HG02840 (cell line): Measurements from ENCODE around the gene F2RL3.

Experiments used
- ATAC-seq: cut with Tn5 transposase; IDR thresholded peaks from one replicate; pipeline ENCODE4 v1.9.1; 2021; ENCODE audit warnings: mild to moderate bottlenecking, moderate library complexity, moderate number of reproducible peaks; ENCODE audit not compliant: unreplicated experiment, low FRiP score

F2RL3 gene

DNA sequence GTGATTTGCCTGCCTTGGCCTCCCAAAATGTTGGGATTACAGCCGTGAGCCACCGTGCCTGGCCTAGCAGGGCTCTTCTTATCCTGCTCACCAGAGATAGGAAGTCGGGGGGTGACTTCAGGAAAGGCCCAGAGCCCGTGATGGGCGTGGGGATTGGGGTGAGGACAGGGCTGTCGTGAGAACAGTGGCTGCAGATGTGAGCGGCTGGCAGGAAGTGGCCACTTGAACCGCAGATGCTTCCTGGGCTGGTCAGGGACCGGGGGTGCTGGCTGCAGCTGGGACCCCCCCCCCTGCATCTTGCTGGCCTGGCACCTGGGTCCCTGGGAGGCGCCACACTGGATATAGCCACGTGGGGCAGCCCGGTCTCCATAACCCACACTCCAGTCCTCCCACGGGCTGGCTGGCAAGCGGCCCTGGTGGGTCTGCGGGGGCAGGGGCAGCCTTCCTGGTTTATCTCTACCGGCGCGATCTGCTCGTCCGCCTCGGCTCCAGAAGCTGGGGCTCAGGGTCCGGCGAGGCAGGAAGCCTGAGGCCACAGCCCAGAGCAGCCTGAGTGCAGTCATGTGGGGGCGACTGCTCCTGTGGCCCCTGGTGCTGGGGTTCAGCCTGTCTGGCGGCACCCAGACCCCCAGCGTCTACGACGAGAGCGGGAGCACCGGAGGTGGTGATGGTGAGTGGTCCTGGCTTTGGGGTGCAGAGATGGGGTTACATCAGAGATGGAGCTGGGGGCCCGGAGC, at the start of gene F2RL3:
Gene F2RL3 (plus strand): TSS at position 371 of the 737 bp plus-strand sequence. CDS start 191 bp downstream, at position 562.
- ATAC-seq: no peak

DNA sequence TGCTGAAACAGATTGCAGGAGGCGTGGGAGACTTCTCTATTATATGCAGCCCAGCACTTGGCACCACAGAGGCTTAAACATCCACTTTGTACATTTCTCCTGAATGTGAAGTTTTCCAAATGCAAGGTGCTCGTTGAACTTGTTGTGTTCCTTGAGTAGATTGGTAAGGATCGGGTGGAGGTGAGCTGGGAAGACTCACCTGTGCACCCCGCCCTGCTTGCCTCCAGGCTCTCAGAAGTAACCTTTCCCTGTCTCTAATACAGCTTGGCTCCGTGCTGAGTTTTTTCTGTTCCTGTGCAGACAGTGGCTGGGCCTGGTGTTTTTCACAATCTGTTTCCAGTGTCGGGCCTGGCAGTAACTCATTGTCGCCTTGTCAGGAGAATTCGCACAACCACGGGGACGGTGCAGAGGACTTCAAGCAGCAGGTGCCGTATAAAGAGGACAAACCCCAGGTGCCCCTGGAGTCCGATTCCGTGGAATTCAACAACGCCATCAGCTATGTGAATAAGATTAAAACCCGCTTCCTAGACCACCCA, 47.3 kb upstream of the F2RL3 start:
- ATAC-seq: no peak

DNA sequence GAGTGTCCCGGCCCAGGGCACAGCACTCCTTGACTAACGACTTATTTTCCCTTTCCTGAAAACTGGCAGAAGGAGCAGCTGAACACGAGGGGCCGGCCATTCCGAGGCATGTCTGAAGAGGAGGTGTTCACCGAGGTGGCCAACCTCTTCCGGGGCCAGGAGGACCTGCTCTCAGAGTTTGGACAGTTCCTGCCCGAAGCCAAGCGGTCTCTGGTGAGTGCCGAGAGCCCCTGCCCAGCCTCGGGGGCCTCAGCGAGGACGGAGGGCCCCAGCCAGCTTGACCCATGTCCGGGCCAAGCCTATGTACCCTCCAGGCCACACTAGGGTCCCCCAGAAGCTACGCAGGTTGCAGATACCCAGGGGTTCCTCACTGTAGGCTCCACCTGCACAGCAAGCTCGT, 41.9 kb upstream of the F2RL3 start:
- no peak for ATAC-seq

DNA sequence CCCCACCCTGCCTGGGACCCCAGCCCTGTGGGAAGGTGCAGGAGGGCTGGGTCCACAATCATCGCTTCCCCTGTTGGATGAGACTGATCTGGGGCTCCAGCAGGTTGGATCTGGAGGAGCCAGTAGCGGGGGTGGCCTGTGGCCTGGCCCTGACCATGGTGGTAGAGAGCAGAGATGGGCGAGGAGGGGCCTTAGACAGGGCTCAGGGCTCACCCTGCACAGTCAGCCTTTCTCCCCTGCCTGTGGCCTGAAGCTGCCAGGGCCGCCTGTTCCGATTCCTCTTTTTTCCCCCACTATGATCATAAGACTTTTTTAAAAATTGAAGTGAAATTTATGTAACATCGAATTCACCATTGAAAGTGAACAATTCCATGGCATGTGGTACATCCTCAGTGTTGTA, 41.4 kb upstream of the F2RL3 start:
- no peak for ATAC-seq

DNA sequence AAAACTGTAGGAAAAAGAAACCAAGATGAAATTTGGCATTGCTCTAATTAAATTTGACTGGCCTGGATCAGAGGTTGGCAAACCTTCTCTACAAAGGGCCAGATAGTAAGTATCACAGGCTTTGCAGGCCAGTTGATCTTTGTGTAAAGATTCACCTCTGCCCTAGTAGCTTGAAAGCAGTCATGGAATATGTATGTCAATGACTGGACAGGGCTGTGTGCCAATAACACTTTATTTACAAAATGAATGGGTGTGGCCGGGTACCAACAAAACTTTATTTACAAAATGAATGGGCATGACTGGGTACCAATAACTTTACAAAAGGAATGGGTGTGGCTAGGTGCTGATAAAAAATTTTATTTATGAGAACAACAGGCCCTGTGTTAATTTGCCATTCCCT, 39.6 kb upstream of the F2RL3 start:
- no peak for ATAC-seq

DNA sequence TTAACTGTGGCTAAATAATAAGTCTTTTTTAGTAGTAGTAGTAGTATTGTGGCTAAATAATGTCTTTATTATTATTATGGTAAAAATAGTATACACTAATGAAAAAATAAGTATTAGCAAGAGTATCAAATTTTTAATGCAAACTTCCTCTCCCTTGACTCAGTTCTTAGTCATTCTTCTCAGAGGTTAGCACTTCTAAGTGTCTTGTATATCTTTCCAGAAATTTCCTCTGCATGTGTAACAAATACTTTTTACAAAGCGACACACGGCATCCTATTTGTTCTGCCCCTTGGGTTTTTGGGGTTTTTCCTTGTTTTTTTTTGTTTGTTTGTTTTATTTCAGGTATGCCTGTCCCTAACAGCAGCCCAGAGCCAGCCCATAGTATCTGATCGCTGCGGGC, 38.7 kb upstream of the F2RL3 start:
- ATAC-seq: no peak

DNA sequence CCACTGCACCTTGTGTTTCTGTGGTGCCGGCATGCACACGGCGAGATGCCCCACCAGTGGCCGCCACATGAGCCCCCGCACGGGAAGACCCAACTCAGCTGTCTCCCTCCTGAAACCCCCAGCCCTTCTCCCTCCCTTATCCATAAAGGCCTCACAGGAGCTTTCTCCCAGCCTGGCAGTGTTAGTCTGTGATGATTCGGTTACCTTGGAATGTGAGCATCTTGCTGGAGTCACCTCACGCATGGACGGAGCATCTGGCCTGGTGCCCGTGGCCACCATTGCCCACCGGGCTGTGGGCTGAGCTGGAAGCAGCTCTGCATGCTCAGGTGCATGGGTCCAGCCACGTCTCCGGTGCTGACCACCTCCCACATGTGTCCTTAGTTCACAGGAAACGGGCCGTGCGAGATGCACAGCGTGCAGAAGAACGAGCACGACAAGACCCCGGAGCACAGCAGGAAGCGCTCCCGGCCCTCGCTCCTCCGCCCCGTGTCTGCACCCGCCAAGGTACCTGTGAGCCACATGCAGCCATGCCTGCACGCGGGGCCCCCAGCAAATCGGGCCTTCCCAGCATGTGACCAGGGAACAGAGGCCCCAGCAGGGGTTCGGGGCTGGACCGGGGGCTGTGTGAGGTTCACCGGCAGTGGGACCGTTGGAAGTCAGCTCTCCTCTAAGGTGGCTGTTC, 37.6 kb upstream of the F2RL3 start:
- no peak for ATAC-seq

DNA sequence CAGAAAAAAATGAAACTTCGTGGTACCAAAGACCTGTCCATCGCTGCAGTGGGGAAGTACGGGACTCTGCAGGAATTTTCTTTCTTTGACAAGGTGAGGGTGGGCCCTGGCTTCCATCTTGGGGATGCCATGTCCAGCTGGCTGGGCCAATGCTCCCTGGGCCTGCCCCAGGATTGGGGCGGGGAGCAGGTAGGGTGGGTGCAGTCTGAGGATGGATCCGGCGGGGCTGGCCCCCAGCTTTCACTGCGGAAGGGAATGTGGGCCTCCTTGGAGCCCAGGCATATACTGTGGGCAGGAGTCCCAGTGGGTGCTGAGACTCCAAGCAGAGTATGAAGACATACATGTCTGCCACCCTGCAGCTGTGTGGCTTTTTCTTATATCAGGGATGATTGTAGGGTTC, 35.7 kb upstream of the F2RL3 start:
- ATAC-seq: no peak

DNA sequence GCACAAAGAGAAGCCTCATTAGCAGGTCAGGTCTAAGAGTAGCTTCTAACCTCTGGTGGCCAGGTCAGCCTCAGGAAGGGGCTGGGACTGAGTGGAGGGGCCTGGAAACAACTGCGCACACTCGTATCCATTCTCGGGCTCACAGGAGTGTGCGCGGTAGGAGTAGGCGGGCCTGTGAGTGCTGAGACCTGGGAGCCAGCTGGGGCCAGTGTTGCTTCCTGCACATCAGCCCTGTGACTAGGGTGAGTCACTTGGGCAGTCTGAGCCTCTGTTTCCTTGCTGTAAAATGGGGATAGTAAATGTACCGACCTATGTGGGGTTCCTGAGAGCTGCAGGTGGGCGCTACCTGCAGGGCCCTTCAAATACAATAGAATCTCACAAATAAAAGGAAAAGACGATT, 32.7 kb upstream of the F2RL3 start:
- ATAC-seq: no peak

DNA sequence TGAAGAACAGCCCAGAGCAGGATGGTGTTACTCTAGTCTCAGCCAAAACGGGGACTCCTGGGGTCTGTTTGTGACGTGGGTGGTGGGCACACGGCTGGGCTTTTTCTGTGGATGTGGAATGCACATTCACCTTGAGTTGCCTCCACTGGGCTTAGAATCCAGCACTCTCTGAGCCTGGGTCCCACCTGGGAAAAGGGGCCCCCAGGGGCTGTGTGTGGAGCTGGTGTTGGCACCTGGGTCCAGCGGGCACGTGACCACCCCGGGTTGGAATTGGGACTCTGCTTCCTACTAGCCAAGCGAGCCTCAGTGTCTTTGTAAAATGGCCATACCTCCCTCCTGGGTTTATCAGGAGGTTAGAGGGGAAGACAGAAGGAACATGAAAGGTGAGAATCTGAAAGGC, 29.2 kb upstream of the F2RL3 start:
- no peak for ATAC-seq

DNA sequence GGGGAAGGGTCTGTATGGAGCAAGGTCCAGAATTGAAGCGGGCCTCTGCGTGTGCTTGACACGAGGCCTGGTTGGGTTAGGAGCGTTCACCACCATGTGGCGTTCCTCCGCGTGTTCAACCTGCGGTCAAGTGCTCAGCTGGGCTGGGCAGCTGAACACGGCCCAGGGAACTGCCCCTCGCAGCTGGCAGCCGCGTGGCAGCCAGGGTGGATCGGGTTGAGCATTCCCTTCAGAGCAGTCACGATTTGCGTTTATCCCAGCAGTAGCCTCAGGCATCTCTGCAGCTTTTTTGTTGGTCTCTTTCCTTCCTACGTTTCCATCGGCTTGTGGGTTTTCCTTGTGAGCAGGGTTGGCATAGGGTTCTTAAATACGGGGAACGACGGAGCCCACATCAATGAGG, 28.7 kb upstream of the F2RL3 start:
- ATAC-seq: no peak

DNA sequence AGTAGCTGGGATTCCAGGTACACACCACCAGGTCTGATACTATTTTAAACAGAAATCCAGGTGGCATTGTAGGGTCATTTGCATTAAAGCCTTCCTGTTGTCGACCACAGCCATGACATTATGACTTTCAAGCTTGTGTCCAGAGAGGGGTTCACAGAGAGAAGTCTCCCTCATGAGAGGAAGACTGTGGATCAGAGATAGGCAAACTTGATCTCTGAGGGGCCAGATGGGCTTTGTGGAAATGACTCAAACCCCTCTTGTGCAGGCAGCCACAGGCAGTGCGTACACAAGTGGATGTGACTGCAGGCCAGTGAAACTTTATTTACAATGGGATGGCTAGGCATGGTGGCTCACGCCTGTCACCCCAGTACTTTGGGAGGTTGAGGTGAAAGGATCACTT, 27.8 kb upstream of the F2RL3 start:
- no peak for ATAC-seq

DNA sequence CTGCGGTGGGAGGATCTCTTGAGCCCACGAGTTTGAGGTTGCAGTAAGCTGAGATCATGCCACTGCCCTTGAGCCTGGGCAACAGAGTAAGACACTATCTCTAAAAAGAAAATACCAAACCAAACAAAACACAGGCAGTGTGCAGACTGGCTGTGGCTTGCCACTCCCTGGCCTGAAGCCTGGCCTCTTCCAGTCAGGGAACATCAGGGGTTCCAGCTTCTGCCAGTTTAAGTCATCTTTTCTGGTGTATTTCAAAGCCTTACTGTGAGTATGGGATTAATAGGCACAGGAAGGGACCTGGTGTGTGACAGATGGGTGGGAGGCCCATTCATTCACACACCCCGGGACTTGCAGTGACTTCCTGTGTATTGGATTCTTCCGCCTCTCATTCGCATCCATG, 27.0 kb upstream of the F2RL3 start:
- no peak for ATAC-seq

DNA sequence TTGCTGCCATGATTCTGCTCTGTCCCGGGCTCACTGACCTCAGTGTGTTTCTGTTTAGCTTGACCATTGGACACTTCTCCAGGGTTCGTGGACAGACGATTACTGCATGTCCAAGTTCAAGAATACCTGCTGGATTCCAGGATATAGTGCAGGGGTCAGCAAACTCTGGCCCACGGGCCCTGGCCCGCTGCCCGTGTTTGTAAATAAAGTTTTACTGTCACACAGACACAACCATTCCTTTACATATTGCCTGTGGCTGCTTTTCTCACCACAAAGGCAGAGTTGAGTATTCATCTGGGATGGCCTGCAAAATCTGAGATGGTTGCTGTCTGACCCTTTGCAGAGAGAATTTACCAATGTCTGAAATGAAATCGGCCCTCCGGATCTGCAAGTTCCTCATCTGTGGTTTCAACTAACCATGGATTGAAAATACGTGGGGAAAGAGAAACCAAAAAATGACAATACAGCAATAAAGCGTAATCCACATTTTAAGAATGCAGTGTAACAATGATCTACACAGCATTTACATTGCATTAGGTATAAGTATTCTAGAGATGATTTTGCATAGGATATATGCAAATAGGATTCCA, 25.9 kb upstream of the F2RL3 start:
- no peak for ATAC-seq

DNA sequence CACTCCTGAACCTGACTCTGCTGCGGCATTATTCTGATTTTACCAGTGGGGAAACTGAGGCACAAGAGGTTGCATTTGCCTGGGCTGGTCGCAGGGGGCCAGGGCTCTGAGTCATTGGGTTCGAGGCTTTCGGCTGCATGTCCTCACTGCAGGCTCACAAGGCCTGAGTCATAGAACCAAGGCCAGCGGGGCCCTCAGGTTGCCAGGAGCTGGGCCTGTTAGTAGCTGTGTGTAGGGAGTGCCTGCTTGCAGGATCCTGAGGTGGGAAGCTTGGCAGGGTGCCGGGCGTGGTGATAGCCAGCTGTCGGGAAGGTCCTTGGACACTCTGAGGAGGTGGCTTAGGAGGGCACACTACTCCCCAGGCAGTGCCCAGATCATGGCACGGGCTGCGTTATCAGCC, 21.6 kb upstream of the F2RL3 start:
- no peak for ATAC-seq

DNA sequence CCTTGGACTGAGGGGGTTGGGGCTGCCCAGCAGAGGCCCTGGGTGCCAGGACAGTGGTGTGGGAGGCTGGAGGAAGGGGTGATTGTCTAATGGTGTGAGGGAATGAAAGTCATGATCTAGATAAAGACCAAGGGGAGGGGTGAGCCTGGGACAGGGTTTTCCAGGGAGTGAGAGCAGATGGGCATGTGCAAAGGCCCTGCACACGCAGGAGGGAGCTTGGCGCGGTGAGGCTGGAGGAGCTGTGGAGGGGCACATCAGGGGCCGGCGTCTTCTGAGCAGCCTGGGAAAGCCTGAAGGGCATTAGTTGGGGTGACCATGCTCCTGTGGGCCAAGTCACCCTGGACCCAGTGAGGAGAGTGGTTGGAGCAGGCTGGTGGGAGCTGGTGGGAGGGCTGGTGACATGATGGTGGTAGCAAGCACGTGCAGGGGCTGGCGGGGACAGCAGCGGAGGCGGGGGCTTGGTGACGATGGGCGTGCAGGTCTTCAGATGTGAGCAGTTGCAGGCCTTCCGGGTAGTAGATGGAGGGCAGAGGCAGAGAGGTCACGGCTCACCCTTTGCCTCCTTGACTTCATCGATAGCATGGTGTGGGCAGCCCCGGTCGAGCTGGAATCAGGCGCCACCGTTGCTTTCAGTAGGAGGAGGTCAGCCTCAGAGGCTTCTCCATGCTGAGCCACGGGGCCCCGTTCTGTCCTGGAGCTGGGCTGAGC, 20.2 kb upstream of the F2RL3 start:
- ATAC-seq: no peak

DNA sequence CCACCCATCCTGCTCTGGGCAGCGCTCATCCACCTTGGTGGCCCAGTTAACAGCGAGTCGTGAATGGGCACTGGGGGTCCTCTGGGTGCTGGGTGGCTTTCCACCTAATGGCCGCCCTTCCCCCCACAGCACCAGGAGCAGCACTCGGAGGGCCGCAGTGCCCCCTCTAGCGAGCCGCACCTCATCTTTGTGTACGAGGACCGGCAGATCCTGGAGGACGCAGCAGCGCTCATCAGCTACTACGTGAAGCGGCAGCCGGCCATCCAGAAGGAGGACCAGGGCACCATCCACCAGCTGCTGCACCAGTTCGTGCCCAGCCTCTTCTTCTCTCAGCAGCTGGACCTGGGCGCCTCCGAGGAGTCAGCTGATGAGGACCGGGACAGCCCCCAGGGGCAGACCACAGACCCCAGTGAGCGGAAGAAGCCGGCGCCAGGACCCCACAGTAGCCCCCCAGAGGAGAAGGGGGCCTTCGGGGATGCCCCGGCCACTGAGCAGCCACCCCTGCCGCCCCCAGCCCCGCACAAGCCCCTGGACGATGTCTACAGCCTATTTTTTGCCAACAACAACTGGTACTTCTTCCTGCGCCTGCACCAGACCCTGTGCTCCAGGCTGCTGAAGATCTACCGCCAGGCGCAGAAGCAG, 19.3 kb upstream of the F2RL3 start:
- no peak for ATAC-seq

DNA sequence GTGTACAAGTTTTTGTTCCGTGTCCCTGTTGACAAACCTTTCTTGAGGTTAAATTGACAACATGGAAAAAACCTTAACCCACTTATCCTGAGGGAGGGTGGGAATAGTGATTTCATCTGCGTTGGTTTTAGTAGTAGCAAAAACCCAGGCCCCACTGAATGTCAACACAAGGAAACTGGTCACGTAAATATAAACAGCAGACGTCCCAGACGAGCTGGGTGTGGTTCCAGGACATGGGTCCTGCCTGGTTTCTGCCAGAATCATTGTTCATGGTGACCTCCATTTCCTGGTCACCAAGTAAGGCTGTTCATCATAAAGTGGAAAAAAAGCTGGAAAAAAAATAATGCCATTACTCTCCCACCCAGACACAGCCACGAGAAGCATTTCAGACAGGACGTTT, 16.9 kb upstream of the F2RL3 start:
- ATAC-seq: no peak

DNA sequence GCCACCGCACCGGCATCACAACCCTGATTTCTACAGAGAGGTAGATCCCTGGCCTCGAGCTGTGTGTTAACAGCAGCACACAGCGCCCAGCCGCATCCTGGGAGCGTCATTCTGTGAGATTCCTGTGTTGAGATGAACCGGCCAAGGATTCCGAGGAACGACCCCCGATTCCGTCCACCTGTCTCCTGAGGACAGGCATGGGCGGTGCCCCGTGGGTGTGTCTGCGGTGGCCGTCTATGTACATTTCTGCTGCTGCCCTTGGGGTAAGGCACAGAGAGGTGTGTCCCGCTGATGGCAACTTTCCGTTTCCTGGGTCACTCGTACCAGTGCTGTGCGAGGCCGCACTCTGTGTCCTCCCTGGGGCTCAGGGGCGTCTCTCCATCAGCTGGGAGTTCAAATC, 16.1 kb upstream of the F2RL3 start:
- no peak for ATAC-seq

DNA sequence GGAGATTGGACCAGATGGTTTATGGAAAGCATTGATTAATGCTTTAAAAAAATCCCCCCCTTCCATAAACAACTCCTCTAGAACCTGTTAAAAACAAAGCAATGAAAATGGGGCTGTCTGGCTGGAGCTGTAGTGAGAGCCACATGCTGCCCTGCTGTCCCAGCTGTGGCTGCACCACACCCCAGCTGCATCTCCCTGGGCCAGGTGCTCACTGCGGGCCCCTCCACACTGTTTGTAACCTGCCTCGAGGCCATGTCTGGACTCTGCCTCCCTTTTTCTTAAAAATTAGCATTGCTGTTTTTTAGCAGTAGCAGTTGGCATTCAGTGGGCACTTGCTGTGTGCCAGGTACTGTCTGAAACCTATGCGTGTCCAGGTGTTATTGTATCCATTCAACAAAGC, 15.2 kb upstream of the F2RL3 start:
- ATAC-seq: no peak
